GM12878 (cell line): Measurements from ENCODE around the gene RCC1.

Source experiments
- CTCF ChIP-seq, 3 experiments: IDR thresholded peaks in 2 of 3; conservative IDR thresholded peaks in 1 of 3; 2 replicates each; pipeline ENCODE4 v1.5.1; 2011; ENCODE audit warnings: low read depth in 3 of 3, low read length in 3 of 3, mild to moderate bottlenecking in 3 of 3, control low read depth in 2 of 3, moderate library complexity in 2 of 3, inconsistent platforms in 1 of 3, mixed read lengths in 1 of 3; ENCODE audit not compliant: control insufficient read depth in 2 of 3, insufficient read depth in 1 of 3; ENCODE audit errors: extremely low read depth in 1 of 3
- MAX ChIP-seq: IDR thresholded peaks from 2 replicates; pipeline ENCODE4 v1.6.1; 2012; ENCODE audit warnings: low read depth, low read length, improper control_type of control experiment
- MYC ChIP-seq: IDR thresholded peaks from 2 replicates; pipeline ENCODE4 v1.6.1; 2011; ENCODE audit warnings: mild to moderate bottlenecking, low read length, moderate library complexity, inconsistent platforms; ENCODE audit not compliant: insufficient read depth, insufficient replicate concordance, insufficient read length, severe bottlenecking

- TF ChIP-seq MYC (peak; percentile 31), MAX (peak; percentile 24; the same call in 1 of the 2 replicates), CTCF (IDR thresholded peaks at IDR 0.05 in 2 of 3, conservative IDR thresholded peaks at IDR 0.05 in 1 of 3; ENCODE audit: control insufficient read depth in 2 of 3, extremely low read depth in 1 of 3, insufficient read depth in 1 of 3, low read depth in 3 of 3, low read length in 3 of 3) (no peak)
These were observed 13.0 kb downstream of the RCC1 start for GRCh38 chr1:28518745-28519341.
